Endothelial cell of umbilical vein (primary cell): ENCODE results near the gene APIP. TPM values are rescaled to one million over a fixed set of nuclear protein-coding genes. Genes with fewer than 3 reads are reported as not detected.

Experiments
- BruUV-seq: library from RNA; stranded (reverse); fragments of 400-500 nt; replicated peaks from 2 replicates; lab custom pipeline; 2021; lab: Mats Ljungman, UMichigan
- CTCF ChIA-PET: fragments of 300-600, 350-600 bp; sonication (Branson Sonifier 250); formaldehyde crosslinking; loops from one replicate; lab custom pipeline; 2021; ENCODE audit warnings: antibody characterized with exemption, inconsistent platforms; lab: Charles Lee
- POLR2A ChIA-PET: fragments of 300-600, 350-600 bp; sonication (Branson Sonifier 250); formaldehyde crosslinking; loops from one replicate; lab custom pipeline; 2021; ENCODE audit warnings: antibody characterized with exemption, inconsistent platforms; lab: Charles Lee
- DNase-seq: peaks from one replicate; pipeline ENCODE4 v3.0.0-alpha.2; 2011; ENCODE audit warnings: low read depth, low spot score
- FAIRE-seq: peaks from 2 replicates; lab custom pipeline; 2011; peaks lifted over from hg19 to GRCh38; lab: Jason Lieb, UNC
- H2AFZ ChIP-seq: 2 replicates; pipeline ENCODE4 v1.6.0; 2012; ENCODE audit warnings: low read depth, low read length, control low read depth, inconsistent platforms
- H3K27ac ChIP-seq: 2 replicates; pipeline ENCODE4 v1.5.1; 2011; ENCODE audit warnings: low read depth, mild to moderate bottlenecking, control low read depth, low read length, moderate library complexity; ENCODE audit not compliant: insufficient read depth
- H3K27me3 ChIP-seq, 2 experiments: 2 replicates each; pipeline versions ENCODE4 v1.6.0 to v1.6.1; 2011; ENCODE audit warnings: low read length in 2 of 2, mixed read lengths in 1 of 2; ENCODE audit not compliant: control insufficient read depth in 2 of 2, insufficient read depth in 2 of 2
- H3K36me3 ChIP-seq, 2 experiments: 2 replicates in 1 of 2; 3 replicates in 1 of 2; pipeline ENCODE4 v1.5.1; 2011; ENCODE audit warnings: low read length in 2 of 2, mild to moderate bottlenecking in 1 of 2, moderate library complexity in 1 of 2; ENCODE audit not compliant: control insufficient read depth in 2 of 2, insufficient read depth in 2 of 2; ENCODE audit errors: extremely low read depth in 1 of 2
- H3K4me1 ChIP-seq: 3 replicates; pipeline ENCODE4 v1.5.1; 2011; ENCODE audit warnings: mild to moderate bottlenecking, low read length; ENCODE audit not compliant: control insufficient read depth, insufficient read depth; ENCODE audit errors: extremely low read depth
- H3K4me2 ChIP-seq: 2 replicates; pipeline ENCODE4 v1.6.1; 2011; ENCODE audit warnings: low read length, control low read depth, mixed read lengths; ENCODE audit not compliant: insufficient read depth
- H3K4me3 ChIP-seq, 3 experiments: fragments of 200-600 bp in 1 of 3; sonication (generic), shearing (Covaris generic) in 1 of 3; replicated peaks in 1 of 3; 2 replicates each; pipeline ENCODE4 v1.5.1; 2011 to 2016; ENCODE audit warnings: control low read depth in 3 of 3, low read length in 3 of 3, mild to moderate bottlenecking in 2 of 3, inconsistent platforms in 1 of 3, low read depth in 1 of 3, moderate library complexity in 1 of 3; ENCODE audit not compliant: insufficient read depth in 1 of 3
- H3K79me2 ChIP-seq: 2 replicates; pipeline ENCODE4 v1.6.0; 2012; ENCODE audit warnings: low read length, inconsistent platforms; ENCODE audit not compliant: control insufficient read depth, insufficient read depth
- H3K9ac ChIP-seq: replicated peaks from 2 replicates; pipeline ENCODE3; 2011; ENCODE audit warnings: low read length, control low read depth; ENCODE audit not compliant: insufficient read depth; ENCODE audit errors: extremely low read depth
- H3K9me1 ChIP-seq: replicated peaks from 3 replicates; pipeline ENCODE4 v1.6.0; 2011; ENCODE audit warnings: mild to moderate bottlenecking, low read length; ENCODE audit not compliant: control insufficient read depth, insufficient read depth; ENCODE audit errors: extremely low read depth
- H3K9me3 ChIP-seq: replicated peaks from 2 replicates; pipeline ENCODE4 v1.5.1; 2012; ENCODE audit warnings: low read length, inconsistent platforms; ENCODE audit not compliant: control insufficient read depth, insufficient read depth
- H4K20me1 ChIP-seq: replicated peaks from 2 replicates; pipeline ENCODE3; 2011; ENCODE audit warnings: mild to moderate bottlenecking, low read length; ENCODE audit not compliant: control insufficient read depth, insufficient read depth; ENCODE audit errors: extremely low read depth
- EZH2 ChIP-seq: IDR thresholded peaks from 2 replicates; pipeline ENCODE4 v1.6.1; 2012; ENCODE audit warnings: borderline replicate concordance, low read depth, mild to moderate bottlenecking, moderate library complexity, low read length, inconsistent platforms; ENCODE audit not compliant: severe bottlenecking
- FOS ChIP-seq: IDR thresholded peaks from 2 replicates; pipeline ENCODE4 v1.6.1; 2011; ENCODE audit warnings: mild to moderate bottlenecking, low read length, moderate library complexity, borderline replicate concordance; ENCODE audit not compliant: insufficient read depth
- GATA2 ChIP-seq: IDR thresholded peaks from 2 replicates; pipeline ENCODE4 v1.7.0; 2011; ENCODE audit warnings: low read depth, mild to moderate bottlenecking, moderate library complexity, mixed read lengths, low read length; ENCODE audit not compliant: insufficient read length, insufficient read depth
- JUN ChIP-seq: IDR thresholded peaks from 2 replicates; pipeline ENCODE4 v1.6.1; 2011; ENCODE audit warnings: borderline replicate concordance, low read depth; ENCODE audit not compliant: insufficient read length, insufficient read depth
- MYC ChIP-seq: IDR thresholded peaks from one replicate; pipeline ENCODE4 v1.6.1; 2011; ENCODE audit warnings: mild to moderate bottlenecking, low read depth, low read length
- POLR2A ChIP-seq: IDR thresholded peaks from 2 replicates; pipeline ENCODE4 v1.6.1; 2012; ENCODE audit warnings: low read depth, mild to moderate bottlenecking, control low read depth, low read length
- POLR2AphosphoS5 ChIP-seq: IDR thresholded peaks from 2 replicates; pipeline ENCODE4 v1.6.1; 2012; ENCODE audit warnings: low read depth, mild to moderate bottlenecking, control low read depth, low read length, moderate library complexity; ENCODE audit not compliant: insufficient read depth
- dilution Hi-C: fragments of 300-500 bp; cut with MboI; formaldehyde crosslinking; loops from one replicate; pipeline ENCODE4 v1.15.0; 2019; ENCODE audit warnings: low sequenced_read_pairs; ENCODE audit not compliant: extremely low pct_ligation_motif_present
- intact Hi-C: fragments of 100-400 bp; cut with micrococcal nuclease; formaldehyde crosslinking; loops from one replicate; pipeline ENCODE4 v1.10.0; 2022
- polyA plus RNA-seq, 4 experiments: library from polyadenylated mRNA; depleted of rRNA in 3 of 4; stranded (reverse) in 3 of 4; unstranded in 1 of 4; fragments of >200 nt; gene quantifications; 2 replicates each; pipeline versions ENCODE4 v1.2.1 to v1.2.3, GENCODE V29; 2011 to 2012; ENCODE audit warnings: missing spikeins in 1 of 4
- total RNA-seq: library from RNA; stranded (reverse); gene quantifications from 2 replicates; pipeline ENCODE4 v1.2.3, GENCODE V29; 2021
- TF ChIP-seq, protein P1 (sequence below), 2 donors: IDR thresholded peaks; 1 replicate in 1 of 2; 2 replicates in 1 of 2; pipeline ENCODE4 v1.5.1; 2011; ENCODE audit warnings: low read length in 2 of 2, mild to moderate bottlenecking in 2 of 2, moderate library complexity in 2 of 2, control low read depth in 1 of 2, inconsistent platforms in 1 of 2, low read depth in 1 of 2; ENCODE audit not compliant: insufficient read depth in 1 of 2; ENCODE audit errors: extremely low read depth in 1 of 2
- TF ChIP-seq, protein P2 (sequence below): IDR thresholded peaks from 2 replicates; pipeline ENCODE4 v1.6.1; 2011; ENCODE audit not compliant: insufficient read depth, insufficient read length

The APIP gene
- total and polyA plus RNA-seq, 2 donors (not counting 3 experiments of a cell fraction or from before 2014, with no cell fraction given), result 10.0 to 26.9 TPM

DNA sequence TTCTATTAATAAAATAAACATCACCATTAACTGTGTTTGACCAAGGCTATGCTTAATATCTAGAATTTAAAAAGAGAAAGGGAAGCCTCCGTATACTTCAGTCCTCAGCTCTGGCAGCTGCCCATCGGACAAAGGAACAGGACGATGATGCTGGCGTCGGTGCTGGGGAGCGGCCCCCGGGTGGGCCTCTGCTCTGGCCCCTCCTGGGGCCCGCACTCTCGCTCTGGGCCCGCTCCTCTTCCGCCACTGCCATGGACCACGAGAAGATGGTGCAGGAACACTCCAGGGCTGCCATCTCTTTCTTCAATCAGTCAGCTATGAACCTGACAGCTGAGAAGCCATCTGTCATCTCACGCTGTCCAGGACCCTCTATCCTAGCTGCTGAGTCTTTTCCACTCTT, 25.5 kb upstream of the APIP start:
- Histone ChIP-seq H3K9me1 (no peaks in the 10 kb centered on the region), H3K4me2 (no peak overlapping the region), H3K4me1 (no peaks in the 10 kb centered on the region), H3K36me3 (peaks cover 0 to 2% of the 10 kb centered on the region in 2 experiments), H3K9me3 (no peaks in the 10 kb centered on the region), H4K20me1 (peaks cover 2% of the 10 kb centered on the region), H2AFZ (no peak overlapping the region), H3K79me2 (peaks cover 16% of the 10 kb centered on the region), H3K27me3 (no peaks in the 10 kb centered on the region), H3K9ac (no peak overlapping the region), H3K4me3 (no peak overlapping the region), H3K27ac (no peak overlapping the region)
- TF ChIP-seq JUN (no peak), POLR2A (no peak), GATA2 (no peak), MYC (no peak), FOS (no peak), EZH2 (no peak), POLR2AphosphoS5 (no peak)
- TF ChIP-seq, protein P1, sequence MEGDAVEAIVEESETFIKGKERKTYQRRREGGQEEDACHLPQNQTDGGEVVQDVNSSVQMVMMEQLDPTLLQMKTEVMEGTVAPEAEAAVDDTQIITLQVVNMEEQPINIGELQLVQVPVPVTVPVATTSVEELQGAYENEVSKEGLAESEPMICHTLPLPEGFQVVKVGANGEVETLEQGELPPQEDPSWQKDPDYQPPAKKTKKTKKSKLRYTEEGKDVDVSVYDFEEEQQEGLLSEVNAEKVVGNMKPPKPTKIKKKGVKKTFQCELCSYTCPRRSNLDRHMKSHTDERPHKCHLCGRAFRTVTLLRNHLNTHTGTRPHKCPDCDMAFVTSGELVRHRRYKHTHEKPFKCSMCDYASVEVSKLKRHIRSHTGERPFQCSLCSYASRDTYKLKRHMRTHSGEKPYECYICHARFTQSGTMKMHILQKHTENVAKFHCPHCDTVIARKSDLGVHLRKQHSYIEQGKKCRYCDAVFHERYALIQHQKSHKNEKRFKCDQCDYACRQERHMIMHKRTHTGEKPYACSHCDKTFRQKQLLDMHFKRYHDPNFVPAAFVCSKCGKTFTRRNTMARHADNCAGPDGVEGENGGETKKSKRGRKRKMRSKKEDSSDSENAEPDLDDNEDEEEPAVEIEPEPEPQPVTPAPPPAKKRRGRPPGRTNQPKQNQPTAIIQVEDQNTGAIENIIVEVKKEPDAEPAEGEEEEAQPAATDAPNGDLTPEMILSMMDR (IDR thresholded peaks at IDR 0.05; ENCODE audit: extremely low read depth in 1 of 2, insufficient read depth in 1 of 2, low read depth in 1 of 2, low read length in 2 of 2), result no peak
- TF ChIP-seq, protein P2, sequence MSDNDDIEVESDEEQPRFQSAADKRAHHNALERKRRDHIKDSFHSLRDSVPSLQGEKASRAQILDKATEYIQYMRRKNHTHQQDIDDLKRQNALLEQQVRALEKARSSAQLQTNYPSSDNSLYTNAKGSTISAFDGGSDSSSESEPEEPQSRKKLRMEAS, result no peak
- intact Hi-C loops, result no loop called here
- BruUV-seq, result no TSS peak
- ChIA-PET POLR2A (no interaction called here), CTCF (no interaction called here)
- DNase-seq (no peak), FAIRE-seq (no peak)
- dilution Hi-C loops, result no loop called here
